Measurements from ENCODE around the gene TMEM132E.

TMEM132E gene

DNA sequence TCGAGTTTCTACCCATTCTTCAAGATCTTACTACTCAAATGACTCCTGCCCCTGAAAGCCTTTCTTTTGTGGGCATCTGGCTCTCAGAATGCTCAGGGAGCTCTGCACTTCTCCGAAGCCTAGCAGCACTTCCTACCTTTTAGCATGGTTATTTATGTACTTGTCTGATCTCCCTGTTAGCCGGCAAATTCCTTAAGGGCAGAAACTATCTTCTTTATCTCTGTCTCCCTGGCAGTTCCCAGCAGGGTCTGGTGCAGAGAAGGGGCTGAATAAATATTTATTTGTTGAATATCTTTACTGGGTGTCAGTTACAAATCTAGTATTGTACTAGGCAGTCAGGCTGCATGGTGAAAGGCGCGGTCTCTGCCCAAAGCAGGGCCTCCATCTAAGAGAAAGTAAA lies 30.7 kb downstream of the TMEM132E start:
- Histone ChIP-seq H3K27me3 (ENCODE audit: insufficient read depth, low read length, poor library complexity) (peaks cover 43% of the 10 kb centered on the region), H3K9me3 (ENCODE audit: insufficient read depth, low read length, severe bottlenecking) (no peaks in the 10 kb centered on the region), H3K4me1 (ENCODE audit: insufficient read depth, low read length) (no peaks in the 10 kb centered on the region), H3K4me2 (ENCODE audit: insufficient read depth, low read length) (no peak overlapping the region), H4K20me1 (ENCODE audit: insufficient read depth, low read length) (no peaks in the 10 kb centered on the region; the same call in 1 of the 2 replicates), H3K9ac (ENCODE audit: low read depth, low read length) (no peak overlapping the region), H3K79me2 (ENCODE audit: insufficient read depth, low read length) (no peaks in the 10 kb centered on the region), H2AFZ (ENCODE audit: low read depth, low read length) (no peak overlapping the region), H3K27ac (ENCODE audit: low read length) (no peak overlapping the region), H3K4me3 (ENCODE audit: low read depth in 1 of 2, low read length in 2 of 2) (no peak overlapping the region), H3K36me3 (ENCODE audit: insufficient read depth, low read length) (no peaks in the 10 kb centered on the region)
- DNase-seq (no peak), ATAC-seq (ENCODE audit: insufficient read depth, low read depth) (no peak)
- no peak for TF ChIP-seq EZH2 (IDR thresholded peaks at IDR 0.05; ENCODE audit: borderline replicate concordance, low read depth, low read length, severe bottlenecking)
- TF ChIP-seq, protein P1, sequence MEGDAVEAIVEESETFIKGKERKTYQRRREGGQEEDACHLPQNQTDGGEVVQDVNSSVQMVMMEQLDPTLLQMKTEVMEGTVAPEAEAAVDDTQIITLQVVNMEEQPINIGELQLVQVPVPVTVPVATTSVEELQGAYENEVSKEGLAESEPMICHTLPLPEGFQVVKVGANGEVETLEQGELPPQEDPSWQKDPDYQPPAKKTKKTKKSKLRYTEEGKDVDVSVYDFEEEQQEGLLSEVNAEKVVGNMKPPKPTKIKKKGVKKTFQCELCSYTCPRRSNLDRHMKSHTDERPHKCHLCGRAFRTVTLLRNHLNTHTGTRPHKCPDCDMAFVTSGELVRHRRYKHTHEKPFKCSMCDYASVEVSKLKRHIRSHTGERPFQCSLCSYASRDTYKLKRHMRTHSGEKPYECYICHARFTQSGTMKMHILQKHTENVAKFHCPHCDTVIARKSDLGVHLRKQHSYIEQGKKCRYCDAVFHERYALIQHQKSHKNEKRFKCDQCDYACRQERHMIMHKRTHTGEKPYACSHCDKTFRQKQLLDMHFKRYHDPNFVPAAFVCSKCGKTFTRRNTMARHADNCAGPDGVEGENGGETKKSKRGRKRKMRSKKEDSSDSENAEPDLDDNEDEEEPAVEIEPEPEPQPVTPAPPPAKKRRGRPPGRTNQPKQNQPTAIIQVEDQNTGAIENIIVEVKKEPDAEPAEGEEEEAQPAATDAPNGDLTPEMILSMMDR (IDR thresholded peaks at IDR 0.05; ENCODE audit: borderline replicate concordance, extremely low read depth, low read length, poor library complexity, severe bottlenecking) = no peak

DNA sequence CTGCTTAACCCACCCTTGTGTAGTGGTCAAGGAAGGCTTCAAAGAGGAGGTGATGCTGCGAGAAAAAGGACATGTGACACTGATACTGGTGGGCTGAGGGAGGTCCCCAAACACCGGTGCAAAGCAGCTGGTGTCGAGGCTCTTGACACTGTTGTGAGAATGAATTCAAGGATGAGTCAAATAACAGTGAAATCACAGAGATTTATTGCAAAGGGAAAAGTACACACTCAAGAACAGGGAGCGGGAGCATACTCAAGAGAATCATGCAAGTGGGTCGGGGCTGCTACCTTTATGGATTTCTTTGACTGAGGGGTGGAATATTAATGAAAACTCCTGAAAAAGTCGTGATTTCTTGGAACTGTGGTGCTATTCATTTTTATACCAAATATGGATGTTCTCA lies 31.1 kb downstream of the TMEM132E start:
- no peak for DNase-seq
- no peak overlapping the region for H3K4me3 ChIP-seq (ENCODE audit: low read depth in 1 of 2, low read length in 2 of 2)
- no peak overlapping the region for H3K27ac ChIP-seq (ENCODE audit: low read length)
- H3K79me2 ChIP-seq (ENCODE audit: insufficient read depth, low read length) = no peaks in the 10 kb centered on the region
- H3K36me3 ChIP-seq (ENCODE audit: insufficient read depth, low read length) = no peaks in the 10 kb centered on the region
- peaks cover 47% of the 10 kb centered on the region for H3K27me3 ChIP-seq (ENCODE audit: insufficient read depth, low read length, poor library complexity)
- no peak for ATAC-seq (ENCODE audit: insufficient read depth, low read depth)
- H3K9ac ChIP-seq (ENCODE audit: low read depth, low read length) = no peak overlapping the region
- H3K4me1 ChIP-seq (ENCODE audit: insufficient read depth, low read length) = no peaks in the 10 kb centered on the region
- H3K4me2 ChIP-seq (ENCODE audit: insufficient read depth, low read length) = no peak overlapping the region
- no peak overlapping the region for H2AFZ ChIP-seq (ENCODE audit: low read depth, low read length)
- no peaks in the 10 kb centered on the region; the same call in 1 of the 2 replicates for H4K20me1 ChIP-seq (ENCODE audit: insufficient read depth, low read length)
- no peaks in the 10 kb centered on the region for H3K9me3 ChIP-seq (ENCODE audit: insufficient read depth, low read length, severe bottlenecking)
- TF ChIP-seq, protein P1 (IDR thresholded peaks at IDR 0.05; ENCODE audit: borderline replicate concordance, extremely low read depth, low read length, poor library complexity, severe bottlenecking) = no peak
- no peak for TF ChIP-seq EZH2 (IDR thresholded peaks at IDR 0.05; ENCODE audit: borderline replicate concordance, low read depth, low read length, severe bottlenecking)

DNA sequence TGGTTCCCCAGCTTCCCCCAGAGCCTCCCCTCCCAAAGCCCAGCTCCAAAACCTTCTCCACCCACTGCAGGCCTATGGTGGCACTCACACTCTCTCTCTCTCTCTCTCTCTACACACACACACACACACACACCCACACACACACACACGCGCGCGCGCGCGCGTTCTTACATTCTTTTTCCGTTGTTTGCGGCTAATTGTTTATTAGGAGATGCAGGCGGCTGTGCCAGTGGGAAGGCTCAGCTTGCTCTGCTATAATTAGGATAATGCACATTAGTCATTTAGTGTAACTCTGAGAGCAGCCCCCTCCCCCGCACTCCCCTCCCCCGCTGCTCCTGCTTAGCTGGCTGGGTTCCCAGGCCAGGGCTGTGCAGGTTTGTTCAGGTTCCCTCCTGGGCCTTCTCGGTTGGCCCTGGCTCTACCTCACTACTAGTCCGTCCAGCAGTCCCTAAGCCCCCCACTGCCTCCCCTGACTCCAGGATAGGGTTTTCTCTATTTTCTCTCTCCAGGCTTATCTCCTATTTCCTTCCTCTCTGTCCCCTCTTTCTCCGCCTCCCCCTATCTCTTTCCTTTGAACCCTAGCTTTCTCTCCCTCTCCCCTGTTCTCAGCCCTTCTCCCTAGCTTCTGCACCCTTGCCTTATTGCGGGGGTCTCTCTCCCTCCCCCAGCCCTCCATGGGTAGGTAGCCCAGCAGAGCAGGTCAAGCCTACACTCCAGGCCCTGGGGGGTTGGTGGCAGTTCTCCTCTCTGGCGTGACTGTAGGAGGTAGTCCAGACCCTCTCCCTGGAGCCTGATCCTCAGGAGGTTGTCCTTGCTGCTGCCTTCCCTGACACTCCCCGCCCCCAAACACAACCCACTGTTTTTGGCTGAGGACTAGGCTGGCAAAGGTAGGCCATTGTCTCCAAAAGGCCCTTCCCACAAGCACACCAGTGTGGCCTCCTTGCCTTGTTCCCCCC lies 34.0 kb downstream of the TMEM132E start:
- Histone ChIP-seq H3K36me3 (ENCODE audit: insufficient read depth, low read length) (no peaks in the 10 kb centered on the region), H3K9ac (ENCODE audit: low read depth, low read length) (no peak overlapping the region), H3K4me1 (ENCODE audit: insufficient read depth, low read length) (no peaks in the 10 kb centered on the region), H4K20me1 (ENCODE audit: insufficient read depth, low read length) (no peaks in the 10 kb centered on the region; the same call in 1 of the 2 replicates), H3K79me2 (ENCODE audit: insufficient read depth, low read length) (no peaks in the 10 kb centered on the region), H3K9me3 (ENCODE audit: insufficient read depth, low read length, severe bottlenecking) (no peaks in the 10 kb centered on the region), H3K27ac (ENCODE audit: low read length) (no peak overlapping the region), H3K4me2 (ENCODE audit: insufficient read depth, low read length) (no peak overlapping the region), H2AFZ (ENCODE audit: low read depth, low read length) (no peak overlapping the region), H3K27me3 (ENCODE audit: insufficient read depth, low read length, poor library complexity) (peaks cover 36% of the 10 kb centered on the region), H3K4me3 (ENCODE audit: low read depth in 1 of 2, low read length in 2 of 2) (no peak overlapping the region)
- no peak for DNase-seq
- ATAC-seq (ENCODE audit: insufficient read depth, low read depth) = no peak
- TF ChIP-seq EZH2 (IDR thresholded peaks at IDR 0.05; ENCODE audit: borderline replicate concordance, low read depth, low read length, severe bottlenecking) = no peak
- TF ChIP-seq, protein P1 (IDR thresholded peaks at IDR 0.05; ENCODE audit: borderline replicate concordance, extremely low read depth, low read length, poor library complexity, severe bottlenecking) = no peak
